ENCODE results near the gene AGMO.

DNA sequence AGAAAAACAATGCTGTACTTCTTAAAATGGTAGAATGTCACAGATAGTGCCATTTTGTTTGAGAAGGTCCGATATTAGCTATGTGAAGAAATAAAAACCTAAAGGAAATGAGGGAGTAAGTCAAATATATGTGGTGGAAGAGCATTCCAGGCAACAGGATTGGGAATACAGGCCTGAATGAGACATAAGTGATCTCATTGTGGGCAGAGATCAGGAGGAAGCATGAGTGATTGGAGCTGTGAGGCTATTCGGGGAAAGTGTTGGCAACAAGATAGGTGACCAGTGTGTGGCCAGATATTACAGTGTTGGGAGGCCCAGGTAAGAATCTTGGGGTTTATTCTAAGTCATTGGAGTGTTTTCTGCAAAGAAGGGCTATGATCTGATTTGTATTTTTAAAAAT lies 41.3 kb upstream of the AGMO start:
- TF ChIP-seq, protein P1, sequence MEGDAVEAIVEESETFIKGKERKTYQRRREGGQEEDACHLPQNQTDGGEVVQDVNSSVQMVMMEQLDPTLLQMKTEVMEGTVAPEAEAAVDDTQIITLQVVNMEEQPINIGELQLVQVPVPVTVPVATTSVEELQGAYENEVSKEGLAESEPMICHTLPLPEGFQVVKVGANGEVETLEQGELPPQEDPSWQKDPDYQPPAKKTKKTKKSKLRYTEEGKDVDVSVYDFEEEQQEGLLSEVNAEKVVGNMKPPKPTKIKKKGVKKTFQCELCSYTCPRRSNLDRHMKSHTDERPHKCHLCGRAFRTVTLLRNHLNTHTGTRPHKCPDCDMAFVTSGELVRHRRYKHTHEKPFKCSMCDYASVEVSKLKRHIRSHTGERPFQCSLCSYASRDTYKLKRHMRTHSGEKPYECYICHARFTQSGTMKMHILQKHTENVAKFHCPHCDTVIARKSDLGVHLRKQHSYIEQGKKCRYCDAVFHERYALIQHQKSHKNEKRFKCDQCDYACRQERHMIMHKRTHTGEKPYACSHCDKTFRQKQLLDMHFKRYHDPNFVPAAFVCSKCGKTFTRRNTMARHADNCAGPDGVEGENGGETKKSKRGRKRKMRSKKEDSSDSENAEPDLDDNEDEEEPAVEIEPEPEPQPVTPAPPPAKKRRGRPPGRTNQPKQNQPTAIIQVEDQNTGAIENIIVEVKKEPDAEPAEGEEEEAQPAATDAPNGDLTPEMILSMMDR (conservative IDR thresholded peaks at IDR 0.05; ENCODE audit: low read length), result no peak
- no peak for TF ChIP-seq EZH2phosphoT487 (IDR thresholded peaks at IDR 0.05; ENCODE audit: borderline replicate concordance)

All from Loucy (cell line).